Measurements from ENCODE around the gene KLHL3. TPM values are rescaled to one million over a fixed set of nuclear protein-coding genes. Genes with fewer than 3 reads are reported as not detected.

KLHL3 gene
- polyA plus RNA-seq, 1 donor, result 7.2 TPM

DNA sequence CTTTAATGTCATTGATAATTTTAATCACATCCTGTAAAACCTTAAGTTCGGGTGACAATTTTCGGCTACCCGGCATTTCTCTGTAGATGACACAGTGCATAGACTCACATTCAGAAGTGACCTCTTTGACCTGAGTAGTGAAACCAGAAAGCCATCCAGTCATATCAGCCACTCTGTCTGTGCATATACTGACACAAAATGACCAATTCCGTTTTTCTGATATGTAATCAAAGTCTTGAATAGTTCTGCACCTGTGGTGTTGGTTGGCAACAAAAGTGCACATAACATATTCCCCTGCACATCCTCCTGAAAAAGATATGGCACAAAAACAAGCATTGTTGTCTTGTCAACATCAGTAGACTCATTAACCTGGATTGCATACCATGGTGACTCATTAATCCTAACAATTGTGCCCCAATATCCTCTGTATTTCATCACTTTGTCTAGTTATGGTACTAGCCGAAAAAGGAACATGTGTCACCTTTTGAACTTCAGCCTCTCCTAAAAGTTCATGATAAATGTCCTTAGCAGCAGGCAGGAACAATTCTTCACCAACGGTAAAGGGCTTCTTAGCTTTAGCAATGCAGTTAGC is 22.9 kb upstream of the KLHL3 start:
- Histone ChIP-seq H3K4me1 (ENCODE audit: control insufficient read depth, insufficient read depth, low read length) (peaks cover 4% of the 10 kb centered on the region), H3K36me3 (ENCODE audit: control insufficient read depth, insufficient read depth, low read length) (no peaks in the 10 kb centered on the region), H3K4me3 (ENCODE audit: low read length) (no peak overlapping the region), H3K27me3 (ENCODE audit: control insufficient read depth, insufficient read depth, low read length) (no peaks in the 10 kb centered on the region), H3K27ac (ENCODE audit: low read length) (no peak overlapping the region), H3K9me3 (ENCODE audit: control insufficient read depth, low read depth, low read length) (no peaks in the 10 kb centered on the region)
- DNase-seq, result no peak
- 20% methylated on average over 1 of the region's 6 CpGs for WGBS (ENCODE audit: insufficient coverage, low lambda C conversion rate)

DNA sequence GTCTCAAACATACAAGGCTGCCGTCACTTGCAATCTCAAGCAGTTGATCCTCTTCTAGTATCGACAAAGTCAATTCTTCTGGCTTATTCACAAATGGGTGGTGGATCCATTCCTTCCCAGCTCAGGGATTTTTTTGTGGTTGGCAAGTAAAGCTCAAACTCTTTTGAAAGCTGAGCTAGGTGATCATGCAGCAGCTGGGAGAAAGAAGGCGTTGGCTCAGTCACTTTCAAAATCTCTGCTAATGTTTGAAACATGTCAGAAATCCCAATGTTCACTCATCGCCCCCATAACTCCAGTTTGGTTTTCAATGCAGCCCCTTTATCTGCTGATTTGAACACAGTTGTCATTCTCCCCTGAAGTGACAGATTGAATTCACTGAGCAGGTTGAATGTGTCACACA is 22.2 kb upstream of the KLHL3 start:
- DNase-seq, result no peak
- WGBS (ENCODE audit: insufficient coverage, low lambda C conversion rate), result no CpG with 5 or more reads among the region's 4 CpGs
- Histone ChIP-seq H3K27ac (ENCODE audit: low read length) (no peak overlapping the region), H3K4me3 (ENCODE audit: low read length) (no peak overlapping the region), H3K4me1 (ENCODE audit: control insufficient read depth, insufficient read depth, low read length) (peaks cover 4% of the 10 kb centered on the region), H3K36me3 (ENCODE audit: control insufficient read depth, insufficient read depth, low read length) (no peaks in the 10 kb centered on the region), H3K9me3 (ENCODE audit: control insufficient read depth, low read depth, low read length) (no peaks in the 10 kb centered on the region), H3K27me3 (ENCODE audit: control insufficient read depth, insufficient read depth, low read length) (no peaks in the 10 kb centered on the region)

DNA sequence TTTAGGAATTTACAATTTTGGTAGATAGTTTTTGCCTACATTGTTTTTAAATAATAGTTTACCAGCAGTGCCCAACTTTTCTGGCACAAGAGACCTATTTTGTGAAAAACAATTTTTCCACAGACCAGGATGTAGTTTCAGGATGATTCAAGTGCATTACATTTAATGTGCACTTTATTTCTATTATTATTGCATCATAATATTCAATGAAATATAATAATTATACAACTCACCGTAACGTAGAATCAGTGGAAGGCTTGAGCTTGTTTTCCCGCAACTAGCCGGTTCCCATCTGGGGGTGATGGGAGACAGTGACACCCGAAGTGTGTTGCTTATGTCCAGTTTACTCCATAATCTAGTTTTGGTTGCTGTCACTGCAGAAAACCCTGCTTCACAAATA is 21.7 kb upstream of the KLHL3 start:
- H3K4me3 ChIP-seq (ENCODE audit: low read length), result no peak overlapping the region
- DNase-seq, result no peak
- no peaks in the 10 kb centered on the region for H3K9me3 ChIP-seq (ENCODE audit: control insufficient read depth, low read depth, low read length)
- no peaks in the 10 kb centered on the region for H3K27me3 ChIP-seq (ENCODE audit: control insufficient read depth, insufficient read depth, low read length)
- H3K4me1 ChIP-seq (ENCODE audit: control insufficient read depth, insufficient read depth, low read length), result peaks cover 4% of the 10 kb centered on the region
- WGBS (ENCODE audit: insufficient coverage, low lambda C conversion rate), result 90% methylated on average over 2 of the region's 5 CpGs
- no peaks in the 10 kb centered on the region for H3K36me3 ChIP-seq (ENCODE audit: control insufficient read depth, insufficient read depth, low read length)
- H3K27ac ChIP-seq (ENCODE audit: low read length), result no peak overlapping the region

DNA sequence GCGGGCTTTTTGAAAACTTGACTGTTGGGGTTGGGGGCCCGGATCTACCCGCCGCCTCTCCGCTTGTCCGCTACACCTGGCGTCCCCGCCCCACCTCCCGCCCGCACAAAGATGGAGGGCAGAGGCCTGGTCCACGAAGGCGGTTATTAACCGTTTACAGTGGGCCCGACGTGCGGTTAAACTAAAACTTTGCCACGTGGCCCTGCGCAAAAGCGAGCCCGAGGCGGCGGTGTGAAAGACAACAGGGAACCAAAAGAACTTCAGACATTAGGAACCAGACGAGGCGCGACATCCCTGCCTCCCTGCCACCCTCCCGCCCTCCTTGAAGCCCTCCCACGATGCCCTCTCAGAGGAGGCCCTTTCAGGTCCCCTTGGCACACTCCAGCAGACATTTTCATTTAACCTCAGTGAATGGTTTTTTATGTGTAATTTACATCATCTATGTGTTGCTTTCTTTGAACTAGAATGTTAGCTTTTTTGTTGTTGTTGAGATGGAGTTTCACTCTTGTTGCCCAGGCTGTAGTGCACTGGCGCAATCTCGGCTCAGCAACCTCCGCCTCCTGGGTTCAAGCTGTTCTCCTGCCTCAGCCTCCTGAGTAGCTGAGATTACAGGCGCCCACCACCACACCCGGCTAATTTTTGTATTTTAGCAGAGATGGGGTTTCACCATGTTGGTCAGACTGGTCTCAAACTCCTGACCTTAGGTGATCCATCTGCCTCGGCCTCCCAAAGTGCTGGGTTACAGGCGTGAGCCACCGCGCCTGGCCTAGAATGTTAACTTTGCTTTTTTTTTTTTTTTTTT is 19.3 kb upstream of the KLHL3 start:
- WGBS (ENCODE audit: insufficient coverage, low lambda C conversion rate), result 100% methylated on average over 2 of the region's 36 CpGs

DNA sequence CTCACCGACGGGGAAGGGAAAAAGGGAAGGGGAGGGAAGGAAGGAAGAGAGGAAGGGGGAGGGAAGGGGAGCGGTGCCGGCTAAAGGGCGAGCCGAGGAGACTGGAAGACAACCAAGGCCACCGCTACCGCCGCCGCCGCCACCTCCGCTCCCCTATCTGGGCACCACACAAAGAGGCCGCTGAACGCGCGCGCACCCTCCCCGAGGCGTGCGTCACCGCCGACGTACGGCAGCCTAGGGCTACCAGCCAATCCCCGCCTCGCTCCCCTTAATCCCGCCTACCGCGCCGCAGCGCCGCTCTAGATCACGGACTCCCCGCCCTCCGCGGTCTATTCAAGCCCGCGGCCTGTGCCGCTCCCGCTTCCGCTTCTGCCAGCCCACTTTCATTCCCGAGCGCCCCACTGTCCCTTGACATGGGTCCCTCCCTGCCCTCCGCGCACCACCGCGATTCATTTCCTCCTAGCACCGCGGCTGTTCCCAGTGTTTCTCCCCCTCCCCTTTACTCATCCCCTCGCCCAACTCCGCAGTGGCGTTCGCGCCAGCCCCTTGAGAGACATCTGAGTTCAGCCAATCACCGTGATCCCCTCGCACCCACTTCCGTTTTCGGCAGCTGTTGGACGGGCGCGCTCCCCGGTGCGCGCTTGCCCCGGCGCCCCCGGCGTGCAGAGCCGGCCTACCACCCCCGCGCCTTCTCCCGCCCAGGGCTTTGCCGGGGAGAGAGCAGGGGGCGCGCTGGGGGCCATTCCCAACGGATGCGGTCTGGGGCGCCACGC is 18.5 kb upstream of the KLHL3 start, which contains the start of gene HNRNPA0:
Gene HNRNPA0, minus strand, starts transcription at position 176 of the 773 bp plus-strand sequence. CDS start 297 bp downstream, outside the sequence.
- no CpG with 5 or more reads among the region's 79 CpGs for WGBS (ENCODE audit: insufficient coverage, low lambda C conversion rate)
- H3K9me3 ChIP-seq (ENCODE audit: control insufficient read depth, low read depth, low read length), result no peaks in the 10 kb centered on the region
- no peaks in the 10 kb centered on the region for H3K36me3 ChIP-seq (ENCODE audit: control insufficient read depth, insufficient read depth, low read length)

More for the DNA sequence above, 19.3 kb upstream of the KLHL3 start:
- H3K27me3 ChIP-seq (ENCODE audit: control insufficient read depth, insufficient read depth, low read length), result no peaks in the 10 kb centered on the region
- H3K36me3 ChIP-seq (ENCODE audit: control insufficient read depth, insufficient read depth, low read length), result no peaks in the 10 kb centered on the region
- H3K4me3 ChIP-seq (ENCODE audit: low read length), result peak overlapping the region; percentile 83
- H3K27ac ChIP-seq (ENCODE audit: low read length), result peak overlapping the region; percentile 97
- DNase-seq, result no peak
- H3K4me1 ChIP-seq (ENCODE audit: control insufficient read depth, insufficient read depth, low read length), result peaks cover 7% of the 10 kb centered on the region
- H3K9me3 ChIP-seq (ENCODE audit: control insufficient read depth, low read depth, low read length), result no peaks in the 10 kb centered on the region

DNA sequence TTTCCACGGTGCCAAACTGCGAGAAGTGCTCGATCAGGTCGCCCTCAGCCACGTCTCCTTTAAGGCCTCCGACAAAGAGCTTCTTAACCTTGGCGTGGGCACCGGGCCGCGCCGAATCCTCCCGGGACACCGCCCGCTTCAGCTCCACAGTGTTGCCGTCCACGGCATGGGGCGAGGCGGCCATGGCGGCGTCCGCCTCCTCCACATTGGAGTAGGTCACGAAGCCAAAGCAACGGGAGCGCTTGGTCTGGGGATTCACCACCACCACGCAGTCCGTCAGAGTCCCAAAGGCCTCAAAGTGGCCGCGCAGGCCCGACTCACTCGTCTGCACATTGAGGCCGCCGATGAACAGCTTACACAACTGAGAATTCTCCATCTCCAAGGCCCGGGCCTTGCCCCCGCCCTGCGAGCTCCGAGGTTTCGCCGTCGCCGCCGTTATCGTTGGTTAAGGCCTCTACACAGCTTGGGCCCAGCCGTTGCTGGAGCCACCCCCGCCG is 17.9 kb upstream of the KLHL3 start:
- peaks cover 7% of the 10 kb centered on the region for H3K4me1 ChIP-seq (ENCODE audit: control insufficient read depth, insufficient read depth, low read length)
- peak overlapping the region; percentile 97 for H3K27ac ChIP-seq (ENCODE audit: low read length)
- no peak for DNase-seq
- no CpG with 5 or more reads among the region's 45 CpGs for WGBS (ENCODE audit: insufficient coverage, low lambda C conversion rate)
- H3K36me3 ChIP-seq (ENCODE audit: control insufficient read depth, insufficient read depth, low read length), result no peaks in the 10 kb centered on the region
- H3K27me3 ChIP-seq (ENCODE audit: control insufficient read depth, insufficient read depth, low read length), result no peaks in the 10 kb centered on the region
- H3K9me3 ChIP-seq (ENCODE audit: control insufficient read depth, low read depth, low read length), result no peaks in the 10 kb centered on the region
- H3K4me3 ChIP-seq (ENCODE audit: low read length), result peak overlapping the region; percentile 83

More for the DNA sequence above, 18.5 kb upstream of the KLHL3 start, which contains the start of gene HNRNPA0:
- Histone ChIP-seq H3K27ac (ENCODE audit: low read length) (peak within 1 kb of the TSS; percentile 97), H3K4me3 (ENCODE audit: low read length) (peak within 1 kb of the TSS; percentile 83), H3K27me3 (ENCODE audit: control insufficient read depth, insufficient read depth, low read length) (no peaks in the 10 kb centered on the region), H3K4me1 (ENCODE audit: control insufficient read depth, insufficient read depth, low read length) (peaks cover 7% of the 10 kb centered on the region)
- peak; percentile 97 to 99 for DNase-seq

DNA sequence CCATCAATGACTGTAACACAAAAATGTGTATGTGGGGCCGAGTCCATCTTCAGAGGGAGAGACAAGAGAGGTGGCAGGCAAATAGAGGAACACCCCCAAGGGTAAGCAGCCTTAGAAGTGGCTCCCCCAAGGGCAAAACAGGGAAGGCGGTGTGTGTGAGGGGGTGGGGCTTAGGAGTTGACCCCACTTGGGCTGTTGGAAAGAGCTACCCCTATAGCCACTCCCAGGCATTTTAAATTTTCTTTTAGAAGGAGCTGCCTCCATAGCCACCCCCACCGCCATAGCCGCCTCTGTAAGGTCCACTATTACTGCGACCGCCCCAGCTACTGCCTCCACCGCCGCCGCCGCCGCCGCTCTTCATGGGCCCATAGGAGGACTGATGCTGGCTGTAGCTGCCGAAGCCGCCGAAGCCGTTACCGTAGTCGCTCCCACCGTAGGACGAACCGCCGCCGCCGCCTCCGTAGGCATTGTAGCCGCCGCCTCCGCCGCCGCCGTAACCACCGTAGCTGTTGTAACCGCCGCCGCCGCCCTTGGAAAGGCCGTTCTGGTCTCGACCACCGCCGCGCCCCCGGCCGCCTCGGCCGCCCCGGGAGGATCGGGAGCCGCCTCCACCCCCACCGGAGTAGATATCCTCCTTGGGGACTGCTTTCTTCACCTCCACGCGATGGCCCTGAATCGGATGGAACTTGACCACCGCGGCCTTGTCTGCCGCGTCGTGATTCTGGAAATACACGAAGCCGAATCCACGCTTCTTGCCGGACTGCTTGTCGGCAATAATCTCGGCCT is 17.2 kb upstream of the KLHL3 start:
- H3K36me3 ChIP-seq (ENCODE audit: control insufficient read depth, insufficient read depth, low read length), result no peaks in the 10 kb centered on the region
- peak overlapping the region; percentile 97 for H3K27ac ChIP-seq (ENCODE audit: low read length)
- no CpG with 5 or more reads among the region's 63 CpGs for WGBS (ENCODE audit: insufficient coverage, low lambda C conversion rate)
- peak; percentile 9 to 46 for DNase-seq
- H3K4me1 ChIP-seq (ENCODE audit: control insufficient read depth, insufficient read depth, low read length), result peaks cover 7% of the 10 kb centered on the region
- H3K4me3 ChIP-seq (ENCODE audit: low read length), result peak overlapping the region; percentile 83
- no peaks in the 10 kb centered on the region for H3K9me3 ChIP-seq (ENCODE audit: control insufficient read depth, low read depth, low read length)
- no peaks in the 10 kb centered on the region for H3K27me3 ChIP-seq (ENCODE audit: control insufficient read depth, insufficient read depth, low read length)

DNA sequence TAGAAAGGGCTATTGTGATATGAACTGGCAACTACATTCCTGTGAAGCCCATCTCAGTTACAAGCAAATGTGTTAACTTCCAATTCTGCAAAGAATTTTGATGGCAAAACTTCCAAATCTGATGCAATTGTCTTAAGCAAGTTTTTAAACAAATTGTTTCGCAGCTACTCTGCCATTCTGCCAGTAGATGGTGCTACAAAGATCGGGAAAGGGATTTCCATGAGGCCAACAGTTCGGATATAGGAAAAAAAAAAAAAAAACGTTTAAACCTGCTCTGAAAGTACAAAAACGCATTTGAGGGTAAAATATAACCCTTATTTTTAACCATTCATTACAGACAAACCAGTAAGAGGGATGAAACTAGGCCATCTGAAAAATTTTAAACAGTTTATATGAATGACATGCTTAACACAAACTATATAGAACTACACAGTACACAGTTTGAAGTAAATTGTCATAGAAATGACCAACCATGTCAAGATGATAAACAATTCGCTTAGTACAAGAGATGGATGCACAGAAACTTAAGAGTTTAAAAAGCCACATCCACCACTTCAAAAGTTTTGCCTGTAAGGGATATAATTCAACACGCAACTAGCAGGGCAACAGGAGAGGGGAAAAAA is 16.1 kb upstream of the KLHL3 start:
- DNase-seq, result peak; percentile 50 to 66
- Histone ChIP-seq H3K27ac (ENCODE audit: low read length) (peak overlapping the region; percentile 97), H3K36me3 (ENCODE audit: control insufficient read depth, insufficient read depth, low read length) (no peaks in the 10 kb centered on the region), H3K4me3 (ENCODE audit: low read length) (peak overlapping the region; percentile 83), H3K9me3 (ENCODE audit: control insufficient read depth, low read depth, low read length) (no peaks in the 10 kb centered on the region), H3K27me3 (ENCODE audit: control insufficient read depth, insufficient read depth, low read length) (no peaks in the 10 kb centered on the region), H3K4me1 (ENCODE audit: control insufficient read depth, insufficient read depth, low read length) (peaks cover 7% of the 10 kb centered on the region)
- 0% methylated on average over 2 of the region's 7 CpGs for WGBS (ENCODE audit: insufficient coverage, low lambda C conversion rate)

DNA sequence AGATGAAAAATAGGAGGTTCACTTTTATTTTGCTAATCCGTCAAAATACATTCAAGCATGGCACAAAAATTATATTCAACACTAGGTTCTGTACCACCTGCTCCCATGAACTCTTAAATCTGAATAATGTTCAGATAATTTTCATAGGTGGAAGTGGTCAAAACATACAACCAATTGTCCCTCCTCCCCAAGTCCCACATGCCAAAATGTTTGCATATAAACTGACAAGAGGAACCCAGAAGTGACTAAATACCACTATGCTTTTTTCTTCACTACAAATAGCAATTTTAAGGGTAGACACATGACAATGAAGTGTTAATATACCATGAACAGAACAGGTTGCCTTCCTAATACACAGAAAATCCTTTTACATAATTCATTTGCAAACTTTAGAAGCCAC is 14.5 kb upstream of the KLHL3 start:
- WGBS (ENCODE audit: insufficient coverage, low lambda C conversion rate), result no CpG with 5 or more reads among the region's 1 CpG

More for the DNA sequence above, 14.5 kb upstream of the KLHL3 start:
- peaks cover 7% of the 10 kb centered on the region for H3K4me1 ChIP-seq (ENCODE audit: control insufficient read depth, insufficient read depth, low read length)
- no peaks in the 10 kb centered on the region for H3K9me3 ChIP-seq (ENCODE audit: control insufficient read depth, low read depth, low read length)
- no peaks in the 10 kb centered on the region for H3K27me3 ChIP-seq (ENCODE audit: control insufficient read depth, insufficient read depth, low read length)
- H3K4me3 ChIP-seq (ENCODE audit: low read length), result no peak overlapping the region
- no peak for DNase-seq
- no peak overlapping the region for H3K27ac ChIP-seq (ENCODE audit: low read length)
- no peaks in the 10 kb centered on the region for H3K36me3 ChIP-seq (ENCODE audit: control insufficient read depth, insufficient read depth, low read length)

Data from large intestine (tissue), 3 donors.